WI38 (cell line): ENCODE measurements around the gene ANKDD1A.

ENCODE experiments used
- H3K4me3 ChIP-seq: 2 replicates; pipeline ENCODE4 v1.5.1; 2011; ENCODE audit warnings: low read depth, mild to moderate bottlenecking, control low read depth, low read length
- CTCF ChIP-seq: IDR thresholded peaks from 2 replicates; pipeline ENCODE4 v1.5.1; 2012; ENCODE audit warnings: low read depth, mild to moderate bottlenecking, control low read depth, low read length

Gene ANKDD1A

GRCh38 chr15:64949383-64950186, 37.9 kb downstream of the ANKDD1A start:
- TF ChIP-seq CTCF = no peak
- no peak overlapping the region for H3K4me3 ChIP-seq

GRCh38 chr15:64950888-64951287, 39.2 kb downstream of the ANKDD1A start:
- no peak for TF ChIP-seq CTCF
- H3K4me3 ChIP-seq = no peak overlapping the region

DNA sequence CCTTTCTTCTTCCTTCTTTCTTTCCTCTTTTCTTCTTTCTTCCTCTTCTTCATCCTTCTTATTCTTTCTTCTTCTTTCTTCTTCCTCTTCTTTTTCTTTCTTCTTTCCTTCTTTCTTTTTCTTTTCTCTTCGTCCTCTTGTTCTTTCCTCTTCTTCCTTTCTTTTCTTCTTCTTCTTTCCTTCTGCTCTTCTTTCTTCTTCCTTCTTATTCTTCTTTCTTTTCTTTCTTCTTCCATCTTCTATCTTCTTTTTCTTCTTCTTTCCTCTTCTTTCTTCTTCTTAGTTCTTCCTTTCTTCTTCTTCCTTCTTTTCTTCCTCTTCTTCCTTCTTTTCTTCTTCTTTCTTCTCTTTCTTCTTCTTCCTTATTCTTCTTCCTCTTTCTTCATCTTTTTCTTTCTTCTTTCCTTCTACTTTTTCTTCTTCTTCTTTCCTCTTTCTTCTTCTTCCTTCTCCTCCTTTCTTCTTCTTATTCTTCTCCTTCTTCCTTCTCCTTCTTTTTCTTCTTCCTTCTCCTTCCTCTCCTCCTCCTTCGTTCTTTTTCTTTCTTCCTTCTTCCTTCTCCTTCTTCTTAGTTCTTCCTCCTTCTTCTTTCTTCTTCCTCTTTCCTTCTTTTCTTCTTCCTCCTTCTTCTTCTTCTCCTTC, 40.2 kb downstream of the ANKDD1A start:
- H3K4me3 ChIP-seq = no peak overlapping the region
- TF ChIP-seq CTCF = no peak

- TF ChIP-seq CTCF = no peak
- H3K4me3 ChIP-seq = no peak overlapping the region
Measured at GRCh38 chr15:64954395-64954794, 42.7 kb downstream of the ANKDD1A start.

GRCh38 chr15:64959128-64959527, 47.4 kb downstream of the ANKDD1A start:
- H3K4me3 ChIP-seq = no peak overlapping the region

GRCh38 chr15:64960153-64960552, 48.5 kb downstream of the ANKDD1A start:
- no peak for TF ChIP-seq CTCF
- no peak overlapping the region for H3K4me3 ChIP-seq

More at GRCh38 chr15:64959128-64959527, 47.4 kb downstream of the ANKDD1A start:
- TF ChIP-seq CTCF = no peak

- TF ChIP-seq CTCF = no peak
- H3K4me3 ChIP-seq = no peak overlapping the region
Measured at GRCh38 chr15:64961013-64961412, 49.3 kb downstream of the ANKDD1A start.
